ENCODE data around the gene MTCP1. TPM values are rescaled to one million over a fixed set of nuclear protein-coding genes. Genes with fewer than 3 reads are reported as not detected.

Gene MTCP1
- total and polyA plus RNA-seq, 2 donors (not counting 3 experiments of a cell fraction or from before 2014, with no cell fraction given), result 1.8 to 15.8 TPM

- no peaks in the 10 kb centered on the region for H3K36me3 ChIP-seq (ENCODE audit: control insufficient read depth in 2 of 2, extremely low read depth in 1 of 2, insufficient read depth in 2 of 2, low read length in 2 of 2)
- H3K79me2 ChIP-seq (ENCODE audit: control insufficient read depth, insufficient read depth, low read length), result no peaks in the 10 kb centered on the region
- dilution Hi-C loops (cut with MboI; ENCODE audit: extremely low pct_ligation_motif_present, low sequenced_read_pairs) (no loop called here), intact Hi-C loops (cut with micrococcal nuclease) (no loop called here)
- no peak overlapping the region for H3K9ac ChIP-seq (replicated peaks; ENCODE audit: extremely low read depth, insufficient read depth, low read length)
- H3K4me2 ChIP-seq (ENCODE audit: insufficient read depth, low read length), result no peak overlapping the region
- H2AFZ ChIP-seq (ENCODE audit: low read depth, low read length), result no peak overlapping the region
- TF ChIP-seq MAX (IDR thresholded peaks at IDR 0.05; ENCODE audit: insufficient read depth, insufficient read length) (no peak), POLR2A (IDR thresholded peaks at IDR 0.05; ENCODE audit: low read depth, low read length) (no peak), POLR2AphosphoS5 (IDR thresholded peaks at IDR 0.05; ENCODE audit: insufficient read depth, low read depth, low read length) (no peak), GATA2 (IDR thresholded peaks at IDR 0.05; ENCODE audit: insufficient read depth, insufficient read length, low read depth, low read length) (no peak), FOS (IDR thresholded peaks at IDR 0.05; ENCODE audit: borderline replicate concordance, insufficient read depth, low read length) (no peak), CTCF (IDR thresholded peaks at IDR 0.05; ENCODE audit: extremely low read depth in 1 of 2, insufficient read depth in 1 of 2, low read depth in 1 of 2, low read length in 2 of 2) (no peak), JUN (IDR thresholded peaks at IDR 0.05; ENCODE audit: borderline replicate concordance, insufficient read depth, insufficient read length, low read depth) (no peak), EZH2 (IDR thresholded peaks at IDR 0.05; ENCODE audit: borderline replicate concordance, low read depth, low read length, severe bottlenecking) (no peak), MYC (IDR thresholded peaks at IDR 0.05; ENCODE audit: low read depth, low read length) (no peak)
- H3K4me3 ChIP-seq (replicated peaks in 1 of 3; ENCODE audit: insufficient read depth in 1 of 3, low read depth in 1 of 3, low read length in 3 of 3), result no peak overlapping the region
- no peaks in the 10 kb centered on the region for H3K9me3 ChIP-seq (replicated peaks; ENCODE audit: control insufficient read depth, insufficient read depth, low read length)
- DNase-seq (ENCODE audit: low read depth, low spot score), result no peak
- POLR2A ChIA-PET, result no interaction called here
- CTCF ChIA-PET, result no interaction called here
- no peaks in the 10 kb centered on the region for H4K20me1 ChIP-seq (replicated peaks; ENCODE audit: control insufficient read depth, extremely low read depth, insufficient read depth, low read length)
- no peaks in the 10 kb centered on the region for H3K9me1 ChIP-seq (replicated peaks; ENCODE audit: control insufficient read depth, extremely low read depth, insufficient read depth, low read length)
- BruUV-seq (replicated peaks), result no TSS peak
- no peak for FAIRE-seq
- no peak overlapping the region for H3K27ac ChIP-seq (ENCODE audit: insufficient read depth, low read depth, low read length)
- no peaks in the 10 kb centered on the region for H3K27me3 ChIP-seq (ENCODE audit: control insufficient read depth in 2 of 2, insufficient read depth in 2 of 2, low read length in 2 of 2)
- H3K4me1 ChIP-seq (ENCODE audit: control insufficient read depth, extremely low read depth, insufficient read depth, low read length), result no peaks in the 10 kb centered on the region
Measured at GRCh38 chrX:155112171-155112570, 41.2 kb upstream of the MTCP1 start.

Data from endothelial cell of umbilical vein (primary cell).